Naive thymus-derived CD4-positive, alpha-beta T cell (primary cell): ENCODE data around the gene P2RY2. TPM values are rescaled to one million over a fixed set of nuclear protein-coding genes. Genes with fewer than 3 reads are reported as not detected.
A peak's percentile ranks its signal among the peaks of the same experiment; 100 is the strongest.

ENCODE experiments used
- ATAC-seq: fragments of 150-1000 bp; cut with Tn5 transposase; 2 replicates; pipeline ENCODE4 v1.10.0; 2021; ENCODE audit warnings: mild to moderate bottlenecking, moderate library complexity
- CTCF ChIA-PET: fragments of 350-600 bp; sonication (Branson Sonifier 250); formaldehyde crosslinking; loops from one replicate; lab custom pipeline; 2021; ENCODE audit warnings: antibody characterized with exemption; lab: Charles Lee
- POLR2A ChIA-PET: fragments of 350-600 bp; sonication (Branson Sonifier 250); formaldehyde crosslinking; loops from one replicate; lab custom pipeline; 2021; ENCODE audit warnings: antibody characterized with exemption, inconsistent platforms; lab: Charles Lee
- DNase-seq, 9 donors: peaks; one replicate each; pipeline versions ENCODE4 v3.0.0 to v3.0.0-alpha.2; 2020 to 2022; ENCODE audit warnings: mixed read lengths in 1 of 9
- H3K27ac ChIP-seq: one replicate; pipeline ENCODE4 v1.7.0; 2013; ENCODE audit warnings: mild to moderate bottlenecking, low read depth, low read length, moderate library complexity
- H3K27me3 ChIP-seq, 2 donors: one replicate each; pipeline ENCODE4 v1.7.0; 2013; ENCODE audit warnings: low read length in 2 of 2, mild to moderate bottlenecking in 2 of 2, moderate library complexity in 2 of 2; ENCODE audit not compliant: control insufficient read depth in 2 of 2, insufficient read depth in 2 of 2
- H3K36me3 ChIP-seq, 3 experiments: 1 replicate in 2 of 3; 2 replicates in 1 of 3; pipeline ENCODE4 v1.7.0; 2013; ENCODE audit warnings: low read length in 3 of 3, mild to moderate bottlenecking in 3 of 3, moderate library complexity in 1 of 3; ENCODE audit not compliant: insufficient read depth in 3 of 3, control insufficient read depth in 2 of 3
- H3K4me1 ChIP-seq, 2 donors: one replicate each; pipeline ENCODE4 v1.7.0; 2013; ENCODE audit warnings: low read length in 2 of 2, mild to moderate bottlenecking in 2 of 2, moderate library complexity in 1 of 2; ENCODE audit not compliant: control insufficient read depth in 2 of 2, insufficient read depth in 2 of 2
- H3K4me3 ChIP-seq: 2 replicates; pipeline ENCODE4 v1.7.0; 2013; ENCODE audit warnings: mild to moderate bottlenecking, low read length
- H3K9me3 ChIP-seq, 3 experiments: 1 replicate in 2 of 3; 2 replicates in 1 of 3; pipeline ENCODE4 v1.7.0; 2013; ENCODE audit warnings: low read length in 3 of 3; ENCODE audit not compliant: control insufficient read depth in 2 of 3
- H3K27ac Mint-ChIP-seq, 9 donors: one replicate each; pipeline ENCODE4 v1.8.0; 2020 to 2022; ENCODE audit warnings: mixed read lengths in 9 of 9, mild to moderate bottlenecking in 8 of 9, moderate library complexity in 5 of 9, inconsistent platforms in 2 of 9
- H3K27me3 Mint-ChIP-seq, 5 donors: one replicate each; pipeline ENCODE4 v1.8.0; 2021 to 2022; ENCODE audit warnings: mixed read lengths in 5 of 5, mild to moderate bottlenecking in 1 of 5
- H3K36me3 Mint-ChIP-seq, 5 donors: one replicate each; pipeline ENCODE4 v1.8.0; 2020 to 2022; ENCODE audit warnings: mixed read lengths in 5 of 5, mild to moderate bottlenecking in 3 of 5, inconsistent platforms in 1 of 5
- H3K4me1 Mint-ChIP-seq, 7 donors: one replicate each; pipeline ENCODE4 v1.8.0; 2020 to 2022; ENCODE audit warnings: mixed read lengths in 7 of 7, mild to moderate bottlenecking in 3 of 7, inconsistent platforms in 1 of 7
- H3K4me3 Mint-ChIP-seq, 10 donors: one replicate each; pipeline ENCODE4 v1.8.0; 2020 to 2022; ENCODE audit warnings: mild to moderate bottlenecking in 10 of 10, mixed read lengths in 10 of 10, moderate library complexity in 6 of 10, inconsistent platforms in 2 of 10
- H3K9me3 Mint-ChIP-seq, 11 donors: one replicate each; pipeline ENCODE4 v1.8.0; 2020 to 2022; ENCODE audit warnings: mixed read lengths in 11 of 11, mild to moderate bottlenecking in 4 of 11, inconsistent platforms in 1 of 11, moderate library complexity in 1 of 11
- intact Hi-C, 2 donors: fragments of 100-400 bp; cut with micrococcal nuclease; formaldehyde crosslinking; loops; one replicate each; pipeline ENCODE4 v1.15.1; 2023
- polyA plus RNA-seq, 2 donors: library from polyadenylated mRNA; unstranded; fragments of 300-500 nt; fragmentation: Illumina TruSeq; gene quantifications; one replicate each; pipeline ENCODE4 v1.2.3, GENCODE V29; 2021
- total RNA-seq, 6 experiments: library from RNA in 5 of 6; stranded (reverse) in 5 of 6; gene quantifications; 1 replicate in 5 of 6; 2 replicates in 1 of 6; pipeline ENCODE4 v1.2.3 and lab custom pipeline; 2021 to 2026

P2RY2 gene
- total and polyA plus RNA-seq, 7 experiments from 2014 or later: 0.90 to 5.3 TPM; not detected in 5

DNA sequence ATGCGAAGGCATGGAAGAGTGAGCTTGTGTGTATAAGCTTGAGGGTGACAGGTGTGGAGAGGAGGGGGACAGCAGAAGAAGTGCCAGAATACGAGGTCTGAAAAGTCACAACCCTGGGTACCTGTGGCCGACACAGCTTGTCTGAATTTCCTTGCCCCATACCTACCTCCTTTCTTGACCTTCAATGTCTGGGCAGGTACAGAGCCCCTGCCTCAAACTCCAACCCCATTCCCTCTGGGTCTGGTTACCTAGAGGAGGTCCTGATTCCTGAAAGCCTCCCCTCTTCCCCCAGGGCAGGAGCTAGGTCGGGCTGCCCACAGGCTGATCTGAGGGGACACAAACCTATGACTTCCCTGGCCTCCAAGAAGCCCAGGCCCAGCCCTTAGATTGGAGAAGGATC is 39.4 kb upstream of the P2RY2 start:
- POLR2A ChIA-PET: interaction anchor here (1.0 to 2.1 kb wide), 3 partner anchors 37 to 347 kb away, joined by 4 to 8 read pairs (median 5); partner anchors contain the start of gene FCHSD2
- no peak for ATAC-seq
- H3K27ac Mint-ChIP-seq: no peak overlapping the region

DNA sequence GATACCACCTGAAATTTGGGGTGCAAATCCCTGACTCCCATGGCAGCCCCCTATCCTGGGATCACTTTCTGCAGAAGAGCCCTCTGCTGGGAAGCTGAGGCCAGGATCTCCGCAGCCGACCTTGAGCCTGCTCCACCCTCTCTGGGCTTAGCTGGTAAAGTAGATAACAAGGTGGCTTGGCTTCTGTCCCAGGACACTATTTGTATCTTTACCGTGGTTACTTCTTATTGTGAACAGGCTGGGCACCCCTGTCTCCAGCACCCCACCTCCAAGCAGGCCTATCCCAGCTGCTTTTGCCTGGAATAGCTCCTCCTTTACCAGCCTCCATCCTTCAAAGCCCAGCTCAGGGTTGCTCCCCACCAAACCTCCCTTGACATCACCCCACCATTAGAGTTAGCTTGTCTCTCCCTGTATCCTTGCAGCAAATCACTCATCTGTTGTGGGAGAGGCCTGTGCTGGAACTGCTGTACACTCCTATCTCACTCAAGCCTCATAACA is 35.2 kb upstream of the P2RY2 start:
- Histone ChIP-seq H3K27ac (no peak overlapping the region), H3K36me3 (no peaks in the 10 kb centered on the region), H3K9me3 (no peaks in the 10 kb centered on the region), H3K4me3 (no peak overlapping the region), H3K27me3 (peaks cover 0 to 2% of the 10 kb centered on the region in 2 donors), H3K4me1 (no peaks in the 10 kb centered on the region)
- no peak for ATAC-seq
- intact Hi-C loops: no loop called here
- ChIA-PET POLR2A (no interaction called here), CTCF (interaction anchor here (0.5 to 2.0 kb wide), 2 partner anchors 280 to 351 kb away, joined by 3 to 5 read pairs; no protein-coding TSS in a partner anchor)
- Mint-ChIP-seq H3K27me3 (peaks cover 0 to 38% (median 13%) of the 10 kb centered on the region in 5 donors), H3K27ac (no peak overlapping the region), H3K9me3 (no peaks in the 10 kb centered on the region), H3K4me3 (no peak overlapping the region), H3K4me1 (peaks cover 4 to 12% (median 8%) of the 10 kb centered on the region in 7 donors), H3K36me3 (no peaks in the 10 kb centered on the region)
- DNase-seq: no peak

More for the DNA sequence above, 39.4 kb upstream of the P2RY2 start:
- peaks cover 4 to 26% (median 9%) of the 10 kb centered on the region in 7 donors for H3K4me1 Mint-ChIP-seq
- H3K27me3 ChIP-seq: peaks cover 0 to 2% of the 10 kb centered on the region in 2 donors
- H3K9me3 Mint-ChIP-seq: no peaks in the 10 kb centered on the region
- no peak for DNase-seq
- no peak overlapping the region for H3K4me3 Mint-ChIP-seq
- H3K4me3 ChIP-seq: no peak overlapping the region
- H3K4me1 ChIP-seq: no peaks in the 10 kb centered on the region
- H3K27ac ChIP-seq: no peak overlapping the region
- intact Hi-C loops: loop anchor here (1.0 to 5.0 kb wide), 10 partner anchors 36 to 707 kb away; partner anchors contain the start of gene FCHSD2 (in 1 of the 2)
- no peaks in the 10 kb centered on the region for H3K9me3 ChIP-seq
- H3K27me3 Mint-ChIP-seq: peaks cover 0 to 32% (median 0%) of the 10 kb centered on the region in 5 donors
- CTCF ChIA-PET: interaction anchor here (0.6 to 6.8 kb wide), 17 partner anchors 10 to 592 kb away, joined by 3 to 89 read pairs (median 6); partner anchors contain the start of gene FCHSD2
- H3K36me3 Mint-ChIP-seq: no peaks in the 10 kb centered on the region
- no peaks in the 10 kb centered on the region for H3K36me3 ChIP-seq

- H3K27me3 Mint-ChIP-seq: peaks cover 0 to 30% (median 15%) of the 10 kb centered on the region in 5 donors
- no peak overlapping the region for H3K4me3 ChIP-seq
- intact Hi-C loops: loop anchor here in 1 of 2 donors (1.0 kb wide), 2 partner anchors 57 to 104 kb away; no protein-coding TSS in a partner anchor
These were observed 33.0 kb upstream of the P2RY2 start for GRCh38 chr11:73184953-73185671.

DNA sequence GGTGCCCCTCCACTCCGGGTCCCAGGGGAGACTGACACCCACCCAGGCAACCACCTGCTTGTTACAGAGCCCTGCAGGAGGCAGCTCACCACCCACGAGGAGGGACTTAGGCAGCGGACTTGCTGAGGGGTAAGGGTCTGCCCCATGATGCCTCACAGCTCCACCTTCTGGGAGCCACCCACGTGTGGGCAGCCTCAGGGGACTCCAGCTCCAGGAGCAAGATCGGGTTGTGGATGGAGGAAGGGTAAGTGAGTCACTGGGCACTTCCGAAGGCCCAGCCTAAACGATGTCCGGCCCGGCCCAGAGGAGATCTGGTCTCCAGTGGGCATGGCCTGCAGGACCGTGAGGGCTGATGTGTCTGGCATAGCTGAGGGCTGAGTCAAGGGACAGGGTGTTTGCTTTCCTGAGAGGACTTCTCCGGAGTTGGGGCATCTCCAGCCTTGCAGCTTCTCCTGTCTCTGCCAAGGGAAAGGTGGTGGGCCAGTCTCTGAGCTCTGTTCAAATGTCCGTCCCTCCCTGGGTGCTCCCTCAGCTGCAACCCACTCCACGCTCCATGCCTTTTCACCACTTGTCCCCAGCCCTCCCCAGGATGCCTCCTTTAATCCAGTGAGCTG is 32.3 kb upstream of the P2RY2 start:
- Histone ChIP-seq H3K4me3 (no peak overlapping the region), H3K9me3 (no peaks in the 10 kb centered on the region), H3K27ac (no peak overlapping the region), H3K36me3 (no peaks in the 10 kb centered on the region), H3K4me1 (no peaks in the 10 kb centered on the region), H3K27me3 (peaks cover 0 to 2% of the 10 kb centered on the region in 2 donors)
- H3K9me3 Mint-ChIP-seq: no peaks in the 10 kb centered on the region
- peak; percentile 45 for ATAC-seq
- no peak overlapping the region for H3K4me3 Mint-ChIP-seq
- H3K27ac Mint-ChIP-seq: no peak overlapping the region
- ChIA-PET CTCF (interaction anchor here (0.6 to 2.2 kb wide), 3 partner anchors 150 to 460 kb away, joined by 3 to 7 read pairs (median 3); no protein-coding TSS in a partner anchor), POLR2A (no interaction called here)
- H3K4me1 Mint-ChIP-seq: peaks cover 0 to 9% (median 4%) of the 10 kb centered on the region in 7 donors
- no peaks in the 10 kb centered on the region for H3K36me3 Mint-ChIP-seq
- DNase-seq: no peak
- intact Hi-C loops: loop anchor here in 1 of 2 donors (1.0 kb wide), 2 partner anchors 57 to 104 kb away; no protein-coding TSS in a partner anchor
- H3K27me3 Mint-ChIP-seq: peaks cover 5 to 26% (median 19%) of the 10 kb centered on the region in 5 donors

More at GRCh38 chr11:73184953-73185671, 33.0 kb upstream of the P2RY2 start:
- ATAC-seq (peak; percentile 79), DNase-seq (peak in 7 of 9 donors; percentile 9 to 56 (median 31))
- no peaks in the 10 kb centered on the region for H3K9me3 Mint-ChIP-seq
- POLR2A ChIA-PET: no interaction called here
- Histone ChIP-seq H3K27me3 (peaks cover 0 to 2% of the 10 kb centered on the region in 2 donors), H3K36me3 (no peaks in the 10 kb centered on the region), H3K9me3 (no peaks in the 10 kb centered on the region), H3K27ac (no peak overlapping the region), H3K4me1 (no peaks in the 10 kb centered on the region)
- CTCF ChIA-PET: interaction anchor here (0.6 to 2.2 kb wide), 3 partner anchors 151 to 459 kb away, joined by 3 to 7 read pairs (median 3); no protein-coding TSS in a partner anchor
- H3K4me1 Mint-ChIP-seq: peaks cover 0 to 8% (median 4%) of the 10 kb centered on the region in 7 donors
- H3K36me3 Mint-ChIP-seq: no peaks in the 10 kb centered on the region
- H3K4me3 Mint-ChIP-seq: peak overlapping the region in 1 of 10 donors; percentile 20
- no peak overlapping the region for H3K27ac Mint-ChIP-seq

DNA sequence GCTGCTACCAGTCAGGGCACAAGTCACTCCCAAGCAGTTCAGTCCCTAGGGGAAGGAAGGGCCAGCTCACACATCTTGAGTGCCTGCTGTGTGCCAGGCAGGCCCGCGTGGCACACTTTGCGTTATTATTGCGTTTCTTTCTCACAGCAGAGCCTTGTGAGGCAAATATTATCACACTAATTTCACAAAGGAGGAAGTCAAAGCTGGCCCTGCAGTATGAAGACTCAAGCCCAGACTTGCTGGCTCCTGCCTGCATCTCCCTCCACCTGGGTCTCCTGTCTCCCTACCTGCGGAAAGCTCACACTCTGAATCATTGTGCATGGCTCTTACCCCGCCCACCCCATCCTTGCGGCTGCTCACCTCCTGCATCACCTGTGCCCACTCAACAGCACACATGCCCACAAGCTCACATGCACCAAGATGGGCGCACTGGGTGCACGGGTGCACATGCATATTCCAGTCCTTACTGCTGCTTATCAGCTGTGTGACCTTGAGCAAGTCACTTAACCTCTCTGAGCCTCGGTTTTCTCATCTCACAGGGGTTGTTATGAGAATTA is 31.7 kb upstream of the P2RY2 start:
- ChIA-PET POLR2A (no interaction called here), CTCF (interaction anchor here (0.6 to 2.2 kb wide), 4 partner anchors 133 to 461 kb away, joined by 3 to 7 read pairs (median 4); no protein-coding TSS in a partner anchor)
- ATAC-seq (no peak), DNase-seq (no peak)
- H3K4me1 ChIP-seq: no peaks in the 10 kb centered on the region
- H3K9me3 ChIP-seq: no peaks in the 10 kb centered on the region
- Mint-ChIP-seq H3K27ac (no peak overlapping the region), H3K4me1 (peaks cover 0 to 10% (median 4%) of the 10 kb centered on the region in 7 donors), H3K4me3 (no peak overlapping the region), H3K27me3 (peaks cover 5 to 25% (median 19%) of the 10 kb centered on the region in 5 donors), H3K36me3 (no peaks in the 10 kb centered on the region), H3K9me3 (no peaks in the 10 kb centered on the region)
- no peaks in the 10 kb centered on the region for H3K36me3 ChIP-seq
- intact Hi-C loops: no loop called here
- H3K4me3 ChIP-seq: no peak overlapping the region
- no peaks in the 10 kb centered on the region for H3K27me3 ChIP-seq
- H3K27ac ChIP-seq: no peak overlapping the region

- no peaks in the 10 kb centered on the region for H3K9me3 ChIP-seq
- intact Hi-C loops: no loop called here
- H3K9me3 Mint-ChIP-seq: no peaks in the 10 kb centered on the region
- H3K4me3 ChIP-seq: no peak overlapping the region
- H3K27me3 ChIP-seq: no peaks in the 10 kb centered on the region
- H3K27ac Mint-ChIP-seq: no peak overlapping the region
- CTCF ChIA-PET: interaction anchor here (0.6 to 2.2 kb wide), 3 partner anchors 133 to 188 kb away, joined by 3 to 7 read pairs (median 6); no protein-coding TSS in a partner anchor
- H3K27me3 Mint-ChIP-seq: peaks cover 5 to 25% (median 18%) of the 10 kb centered on the region in 5 donors
- DNase-seq (no peak), ATAC-seq (no peak)
- no peaks in the 10 kb centered on the region for H3K36me3 Mint-ChIP-seq
- H3K4me1 ChIP-seq: no peaks in the 10 kb centered on the region
- no peaks in the 10 kb centered on the region for H3K36me3 ChIP-seq
- H3K4me3 Mint-ChIP-seq: no peak overlapping the region
- H3K27ac ChIP-seq: no peak overlapping the region
- peaks cover 0 to 10% (median 4%) of the 10 kb centered on the region in 7 donors for H3K4me1 Mint-ChIP-seq
- POLR2A ChIA-PET: no interaction called here
These were observed 31.2 kb upstream of the P2RY2 start for GRCh38 chr11:73186886-73187285.
